Spleen (tissue), 11 donors: ENCODE results near the gene PMM1. TPM values are rescaled to one million over a fixed set of nuclear protein-coding genes. Genes with fewer than 3 reads are reported as not detected.

Experiments
- DNase-seq: peaks from one replicate; pipeline ENCODE4 v3.0.0-alpha.2; 2020
- H3K27ac ChIP-seq, 8 donors: fragments of 200-600 bp; sonication (generic) in 7 of 8; 1 replicate in 4 of 8; 2 replicates in 4 of 8; pipeline versions ENCODE4 v1.5.0 to v1.8.0; 2016 to 2021; ENCODE audit warnings: inconsistent platforms in 4 of 8, mild to moderate bottlenecking in 4 of 8, moderate library complexity in 1 of 8
- H3K27me3 ChIP-seq, 7 donors: fragments of 200-600 bp; sonication (generic) in 6 of 7; replicated peaks in 1 of 7; 1 replicate in 4 of 7; 2 replicates in 3 of 7; pipeline versions ENCODE4 v1.5.0 to v1.8.0; 2016 to 2021; ENCODE audit warnings: inconsistent platforms in 3 of 7, mild to moderate bottlenecking in 1 of 7
- H3K36me3 ChIP-seq, 6 donors: fragments of 200-600 bp; sonication (generic) in 5 of 6; 1 replicate in 4 of 6; 2 replicates in 2 of 6; pipeline versions ENCODE4 v1.5.0 to v1.8.0; 2016 to 2021; ENCODE audit warnings: inconsistent platforms in 2 of 6
- H3K4me1 ChIP-seq, 6 donors: fragments of 200-600 bp; sonication (generic) in 5 of 6; 1 replicate in 3 of 6; 2 replicates in 3 of 6; pipeline versions ENCODE4 v1.5.0 to v1.8.0; 2016 to 2021; ENCODE audit warnings: inconsistent platforms in 3 of 6
- H3K4me3 ChIP-seq, 8 donors: fragments of 200-600 bp; sonication (generic) in 7 of 8; 1 replicate in 4 of 8; 2 replicates in 4 of 8; pipeline versions ENCODE4 v1.5.0 to v1.8.0; 2016 to 2021; ENCODE audit warnings: inconsistent platforms in 4 of 8, mild to moderate bottlenecking in 4 of 8, moderate library complexity in 2 of 8
- H3K9me3 ChIP-seq, 8 donors: fragments of 200-600 bp; sonication (generic) in 7 of 8; 1 replicate in 4 of 8; 2 replicates in 4 of 8; pipeline versions ENCODE4 v1.5.0 to v1.8.0; 2016 to 2021; ENCODE audit warnings: inconsistent platforms in 4 of 8
- CTCF ChIP-seq, 11 experiments: fragments of 200-600 bp in 7 of 11; fragments of 450-650 bp in 4 of 11; sonication (generic) in 4 of 11; IDR thresholded peaks in 8 of 11; conservative IDR thresholded peaks in 3 of 11; 1 replicate in 7 of 11; 2 replicates in 4 of 11; pipeline versions ENCODE4 v1.4.0 to v1.8.0; 2016 to 2021; ENCODE audit warnings: antibody characterized with exemption in 11 of 11, inconsistent platforms in 4 of 11, mild to moderate bottlenecking in 1 of 11
- POLR2A ChIP-seq, 3 donors: fragments of 450-650 bp; IDR thresholded peaks; one replicate each; pipeline ENCODE4 v1.5.1; 2017; ENCODE audit warnings: antibody characterized with exemption in 3 of 3, mild to moderate bottlenecking in 1 of 3
- POLR2AphosphoS5 ChIP-seq, 3 donors: sonication (generic); formaldehyde crosslinking; IDR thresholded peaks; one replicate each; pipeline ENCODE4 v1.5.1; 2017; ENCODE audit warnings: antibody characterized with exemption in 3 of 3
- WGBS, 5 donors: extraction: QIAGEN DNeasy Blood & Tissue Kit in 3 of 5; methylation state at CpG; one replicate each; pipeline versions ENCODE4 v1.1.5 to v1.1.7; 2013 to 2018; 5-methylcytosine and 5-hydroxymethylcytosine counted together
- intact Hi-C: fragments of 100-400 bp; cut with DNase I; formaldehyde crosslinking; loops from one replicate; pipeline ENCODE4 v1.15.0; 2023; ENCODE audit warnings: low total_unique reads
- polyA plus RNA-seq, 3 donors: library from polyadenylated mRNA; stranded (reverse); fragments of 200-250 nt; gene quantifications; one replicate each; pipeline ENCODE4 v1.2.1, GENCODE V29; 2013
- total RNA-seq, 7 donors: library from RNA; depleted of rRNA in 3 of 7; stranded (reverse); fragments of >200 nt in 3 of 7; fragmentation: NEBNext Ultra II Directional in 4 of 7; extraction: Animal tissue kit (Norgen Biotek cat#: 25700) in 4 of 7; gene quantifications; one replicate each; pipeline versions ENCODE4 v1.1.0 to v1.2.1, GENCODE V29; 2016 to 2021
- donor health status: healthy with polysubstance abuse.
- donor health status: DM: no; HTN: no; CAD: no; lungs with moderate emphysema.
- donor health status: DM: no; HTN: no; CAD: no.
- donor health status: Bipolar disorder and iron deficiency.
- donor health status: healthy.
- donor health status: DM: no; HTN: no; CAD: no.
- donor health status: DM: yes; HTN: yes; CAD: no.

Gene PMM1
- total and polyA plus RNA-seq, 10 donors, result 15.1 to 25.0 (median 17.0) TPM

DNA sequence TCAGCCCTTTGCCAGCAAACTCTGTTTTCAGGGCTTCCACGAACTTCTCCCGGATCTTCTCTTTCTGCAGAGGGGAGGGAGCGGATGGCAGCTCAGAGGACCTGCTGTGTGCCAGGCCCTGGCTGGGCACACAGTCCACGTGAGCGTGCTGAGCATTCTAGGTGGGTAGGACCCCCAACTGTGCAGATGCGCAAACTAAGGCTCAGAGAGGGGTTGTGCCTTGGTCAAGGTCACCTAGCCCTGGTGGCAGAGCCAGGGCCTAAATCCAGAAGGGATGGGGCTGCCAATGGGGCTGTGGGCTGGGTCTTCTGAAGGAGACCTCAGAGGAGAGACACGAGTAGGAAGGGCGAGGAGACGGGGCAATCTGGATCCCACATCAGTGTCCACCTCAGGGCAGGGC lies 10.8 kb downstream of the PMM1 start:
- Histone ChIP-seq H3K27ac (no peak overlapping the region), H3K9me3 (no peaks in the 10 kb centered on the region), H3K27me3 (no peaks in the 10 kb centered on the region), H3K4me3 (no peak overlapping the region), H3K36me3 (peaks cover 0 to 93% (median 57%) of the 10 kb centered on the region in 6 donors), H3K4me1 (no peaks in the 10 kb centered on the region)
- 95 to 97% (median 96%) methylated on average over 8 to 9 of the region's 9 CpGs for WGBS, 5 donors
- TF ChIP-seq POLR2A (IDR thresholded peaks at IDR 0.05) (no peak), POLR2AphosphoS5 (IDR thresholded peaks at IDR 0.05) (no peak), CTCF (IDR thresholded peaks at IDR 0.05 in 8 of 11, conservative IDR thresholded peaks at IDR 0.05 in 3 of 11) (no peak)
- intact Hi-C loops, result no loop called here
- DNase-seq, result no peak

- no peak for DNase-seq
- no peaks in the 10 kb centered on the region for H3K9me3 ChIP-seq
- no peak overlapping the region for H3K27ac ChIP-seq
- H3K27me3 ChIP-seq, result no peaks in the 10 kb centered on the region
- 90 to 98% (median 95%) methylated on average over 8 of the region's 8 CpGs for WGBS, 5 donors
- H3K36me3 ChIP-seq, result peaks cover 0 to 86% (median 50%) of the 10 kb centered on the region in 6 donors
- intact Hi-C loops, result no loop called here
- no peaks in the 10 kb centered on the region for H3K4me1 ChIP-seq
- TF ChIP-seq POLR2A (IDR thresholded peaks at IDR 0.05) (no peak), POLR2AphosphoS5 (IDR thresholded peaks at IDR 0.05) (no peak), CTCF (IDR thresholded peaks at IDR 0.05 in 8 of 11, conservative IDR thresholded peaks at IDR 0.05 in 3 of 11) (no peak)
- H3K4me3 ChIP-seq, result no peak overlapping the region
These were observed 11.5 kb downstream of the PMM1 start for GRCh38 chr22:41578114-41578513.

GRCh38 chr22:41576877-41577276 lies 12.8 kb downstream of the PMM1 start:
- Histone ChIP-seq H3K4me1 (no peaks in the 10 kb centered on the region), H3K9me3 (no peaks in the 10 kb centered on the region), H3K36me3 (peaks cover 0 to 73% (median 38%) of the 10 kb centered on the region in 6 donors), H3K27ac (no peak overlapping the region), H3K4me3 (no peak overlapping the region), H3K27me3 (no peaks in the 10 kb centered on the region)
- WGBS, 5 donors, result 70 to 81% (median 76%) methylated on average over 9 of the region's 9 CpGs
- no peak for DNase-seq
- TF ChIP-seq POLR2AphosphoS5 (IDR thresholded peaks at IDR 0.05), result no peak
- peak in 5 of 11 experiments; percentile 18 to 47 (median 23) for TF ChIP-seq CTCF (IDR thresholded peaks at IDR 0.05 in 8 of 11, conservative IDR thresholded peaks at IDR 0.05 in 3 of 11)
- intact Hi-C loops, result no loop called here

- H3K4me3 ChIP-seq, result no peak overlapping the region
- intact Hi-C loops, result no loop called here
- TF ChIP-seq CTCF (IDR thresholded peaks at IDR 0.05 in 8 of 11, conservative IDR thresholded peaks at IDR 0.05 in 3 of 11), result no peak
- TF ChIP-seq POLR2AphosphoS5 (IDR thresholded peaks at IDR 0.05), result no peak
- TF ChIP-seq POLR2A (IDR thresholded peaks at IDR 0.05), result no peak
- DNase-seq, result no peak
- no peaks in the 10 kb centered on the region for H3K9me3 ChIP-seq
- peaks cover 0 to 60% (median 35%) of the 10 kb centered on the region in 6 donors for H3K36me3 ChIP-seq
- no peak overlapping the region for H3K27ac ChIP-seq
- no peaks in the 10 kb centered on the region for H3K27me3 ChIP-seq
- 86 to 98% (median 94%) methylated on average over 11 to 15 of the region's 15 CpGs for WGBS, 5 donors
- no peaks in the 10 kb centered on the region for H3K4me1 ChIP-seq
These were observed 14.1 kb downstream of the PMM1 start for GRCh38 chr22:41575533-41575932.
